SJSA1 (cell line): Measurements from ENCODE around the gene CCT6B. TPM values are rescaled to one million over a fixed set of nuclear protein-coding genes. Genes with fewer than 3 reads are reported as not detected.
"Not testable (repeated sequence)": the region's sequence is repeated elsewhere in the genome, so short reads cannot be mapped to it uniquely, and the experiment has no call there.

ENCODE experiments used
- DNase-seq, 2 experiments: peaks; one replicate each; pipeline ENCODE4 v3.0.0-alpha.2; 2015 to 2020; ENCODE audit warnings: low spot score in 2 of 2, low read depth in 1 of 2
- H3K27ac ChIP-seq: fragments of 250-450 bp; sonication (Bioruptor Pico); 2 replicates; pipeline ENCODE4 v1.5.1; 2020; ENCODE audit warnings: mild to moderate bottlenecking, moderate library complexity
- H3K27me3 ChIP-seq: fragments of 250-450 bp; sonication (Bioruptor Pico); replicated peaks from 2 replicates; pipeline ENCODE4 v1.5.1; 2020; ENCODE audit warnings: mild to moderate bottlenecking, moderate library complexity
- H3K36me3 ChIP-seq: fragments of 250-450 bp; sonication (Bioruptor Pico); 2 replicates; pipeline ENCODE4 v1.5.1; 2020; ENCODE audit warnings: mild to moderate bottlenecking
- H3K4me1 ChIP-seq: fragments of 250-450 bp; sonication (Bioruptor Pico); replicated peaks from 2 replicates; pipeline ENCODE4 v1.6.1; 2021; ENCODE audit warnings: mild to moderate bottlenecking
- H3K4me3 ChIP-seq: fragments of 250-450 bp; sonication (Bioruptor Pico); 2 replicates; pipeline ENCODE4 v1.5.1; 2020; ENCODE audit warnings: mild to moderate bottlenecking
- H3K9me3 ChIP-seq: fragments of 250-450 bp; sonication (Bioruptor Pico); replicated peaks from 2 replicates; pipeline ENCODE4 v1.5.1; 2020; ENCODE audit warnings: mild to moderate bottlenecking
- total RNA-seq: library from RNA; depleted of rRNA; stranded (reverse); fragments of >200 nt; shearing (Covaris generic); gene quantifications from 2 replicates; pipeline ENCODE4 v1.2.3, GENCODE V29; 2014; rRNA removed

The CCT6B gene
- 0.84 and 1.9 TPM in 2 replicates for total RNA-seq

- Histone ChIP-seq H3K27me3 (no peaks in the 10 kb centered on the region), H3K27ac (peak within 1 kb of the TSS; percentile 85), H3K9me3 (no peaks in the 10 kb centered on the region), H3K36me3 (peaks cover 35% of the 10 kb centered on the region), H3K4me1 (peaks cover 14% of the 10 kb centered on the region), H3K4me3 (peak within 1 kb of the TSS; percentile 66)
- peak; percentile 88 to 89 for DNase-seq
These were observed at the start of gene CCT6B, which contains the start of gene ZNF830 for GRCh38 chr17:34961093-34961911. CCT6B (minus strand) TSS chr17:34961460; CDS start chr17:34961393, 67 bp downstream. ZNF830 (plus strand) TSS chr17:34961540; CDS start chr17:34961567, 27 bp downstream.

GRCh38 chr17:35010093-35010492 lies 48.8 kb upstream of the CCT6B start:
- Histone ChIP-seq H3K4me3 (no peak overlapping the region), H3K27me3 (no peaks in the 10 kb centered on the region), H3K9me3 (no peaks in the 10 kb centered on the region), H3K36me3 (peaks cover 11% of the 10 kb centered on the region), H3K4me1 (no peaks in the 10 kb centered on the region), H3K27ac (no peak overlapping the region)
- no peak for DNase-seq

GRCh38 chr17:35006961-35007360 lies 45.7 kb upstream of the CCT6B start:
- no peak for DNase-seq
- Histone ChIP-seq H3K36me3 (peaks cover 20% of the 10 kb centered on the region), H3K4me1 (no peaks in the 10 kb centered on the region), H3K9me3 (no peaks in the 10 kb centered on the region), H3K4me3 (no peak overlapping the region), H3K27ac (no peak overlapping the region), H3K27me3 (no peaks in the 10 kb centered on the region)

GRCh38 chr17:35006345-35006744 lies 45.1 kb upstream of the CCT6B start:
- Histone ChIP-seq H3K27me3 (no peaks in the 10 kb centered on the region), H3K9me3 (no peaks in the 10 kb centered on the region), H3K36me3 (peaks cover 26% of the 10 kb centered on the region), H3K27ac (no peak overlapping the region), H3K4me3 (no peak overlapping the region), H3K4me1 (no peaks in the 10 kb centered on the region)
- no peak for DNase-seq

- Histone ChIP-seq H3K27me3 (no peaks in the 10 kb centered on the region), H3K9me3 (no peaks in the 10 kb centered on the region)
These were observed 42.5 kb upstream of the CCT6B start for GRCh38 chr17:35003778-35004177.

GRCh38 chr17:35002876-35003551 lies 41.8 kb upstream of the CCT6B start:
- no peaks in the 10 kb centered on the region for H3K9me3 ChIP-seq
- H3K4me3 ChIP-seq = no peak overlapping the region
- H3K36me3 ChIP-seq = peaks cover 50% of the 10 kb centered on the region
- H3K4me1 ChIP-seq = no peaks in the 10 kb centered on the region
- no peak for DNase-seq
- no peak overlapping the region for H3K27ac ChIP-seq
- H3K27me3 ChIP-seq = no peaks in the 10 kb centered on the region

More at GRCh38 chr17:35003778-35004177, 42.5 kb upstream of the CCT6B start:
- DNase-seq = no peak
- Histone ChIP-seq H3K4me1 (no peaks in the 10 kb centered on the region), H3K4me3 (no peak overlapping the region), H3K36me3 (peaks cover 45% of the 10 kb centered on the region), H3K27ac (no peak overlapping the region)

- Histone ChIP-seq H3K27ac (no peak overlapping the region), H3K36me3 (peaks cover 55% of the 10 kb centered on the region), H3K4me1 (no peaks in the 10 kb centered on the region), H3K27me3 (no peaks in the 10 kb centered on the region), H3K4me3 (no peak overlapping the region), H3K9me3 (no peaks in the 10 kb centered on the region)
- DNase-seq = no peak
These were observed 40.3 kb upstream of the CCT6B start for GRCh38 chr17:35001549-35001948.

- not testable (repeated sequence) for H3K4me1 ChIP-seq, DNase-seq, H3K4me3 ChIP-seq, H3K27me3 ChIP-seq, H3K27ac ChIP-seq, H3K9me3 ChIP-seq
- peaks cover 59% of the 10 kb centered on the region for H3K36me3 ChIP-seq
These were observed 39.7 kb upstream of the CCT6B start for GRCh38 chr17:35000965-35001364.

- Histone ChIP-seq H3K27ac (no peak overlapping the region), H3K27me3 (no peaks in the 10 kb centered on the region), H3K4me1 (no peaks in the 10 kb centered on the region), H3K4me3 (no peak overlapping the region), H3K36me3 (peaks cover 72% of the 10 kb centered on the region), H3K9me3 (no peaks in the 10 kb centered on the region)
- DNase-seq = no peak
These were observed 38.2 kb upstream of the CCT6B start for GRCh38 chr17:34999456-34999855.

GRCh38 chr17:34998205-34998604 lies 36.9 kb upstream of the CCT6B start:
- DNase-seq = peak; percentile 56 to 75
- no peaks in the 10 kb centered on the region for H3K9me3 ChIP-seq
- no peaks in the 10 kb centered on the region for H3K4me1 ChIP-seq
- no peaks in the 10 kb centered on the region for H3K27me3 ChIP-seq
- peaks cover 77% of the 10 kb centered on the region for H3K36me3 ChIP-seq
- no peak overlapping the region for H3K4me3 ChIP-seq
- H3K27ac ChIP-seq = no peak overlapping the region

GRCh38 chr17:34997355-34997862 lies 36.1 kb upstream of the CCT6B start:
- Histone ChIP-seq H3K9me3 (no peaks in the 10 kb centered on the region), H3K4me1 (no peaks in the 10 kb centered on the region), H3K4me3 (no peak overlapping the region), H3K27me3 (no peaks in the 10 kb centered on the region), H3K27ac (no peak overlapping the region), H3K36me3 (peaks cover 82% of the 10 kb centered on the region)
- DNase-seq = no peak

GRCh38 chr17:34996422-34997285 lies 35.4 kb upstream of the CCT6B start:
- Histone ChIP-seq H3K4me3 (no peak overlapping the region), H3K27ac (no peak overlapping the region), H3K4me1 (no peaks in the 10 kb centered on the region), H3K27me3 (no peaks in the 10 kb centered on the region), H3K36me3 (peaks cover 82% of the 10 kb centered on the region), H3K9me3 (no peaks in the 10 kb centered on the region)
- DNase-seq = no peak

GRCh38 chr17:34993031-34993430 lies 31.8 kb upstream of the CCT6B start:
- Histone ChIP-seq H3K27me3 (no peaks in the 10 kb centered on the region), H3K4me1 (no peaks in the 10 kb centered on the region), H3K27ac (no peak overlapping the region), H3K4me3 (no peak overlapping the region), H3K36me3 (peaks cover 85% of the 10 kb centered on the region), H3K9me3 (no peaks in the 10 kb centered on the region)
- no peak for DNase-seq
